Astrocyte (in vitro differentiated cells and primary cell): ENCODE data around the gene LIMK2.
A peak's percentile ranks its signal among the peaks of the same experiment; 100 is the strongest.

Experiments used
- CTCF ChIP-seq: IDR thresholded peaks from 2 replicates; pipeline ENCODE4 v1.5.1; 2011; ENCODE audit warnings: low read depth, mild to moderate bottlenecking, inconsistent platforms, low read length, moderate library complexity; ENCODE audit not compliant: insufficient read depth
- EZH2 ChIP-seq: IDR thresholded peaks from 2 replicates; pipeline ENCODE4 v1.6.1; 2012; ENCODE audit warnings: mild to moderate bottlenecking, low read length, inconsistent platforms; ENCODE audit not compliant: insufficient read depth

GRCh38 chr22:31241936-31242335 is 29.8 kb downstream of the LIMK2 start:
- TF ChIP-seq CTCF = peak; percentile 46
- no peak for TF ChIP-seq EZH2
